ENCODE measurements around the gene DSTN.

Gene DSTN

DNA sequence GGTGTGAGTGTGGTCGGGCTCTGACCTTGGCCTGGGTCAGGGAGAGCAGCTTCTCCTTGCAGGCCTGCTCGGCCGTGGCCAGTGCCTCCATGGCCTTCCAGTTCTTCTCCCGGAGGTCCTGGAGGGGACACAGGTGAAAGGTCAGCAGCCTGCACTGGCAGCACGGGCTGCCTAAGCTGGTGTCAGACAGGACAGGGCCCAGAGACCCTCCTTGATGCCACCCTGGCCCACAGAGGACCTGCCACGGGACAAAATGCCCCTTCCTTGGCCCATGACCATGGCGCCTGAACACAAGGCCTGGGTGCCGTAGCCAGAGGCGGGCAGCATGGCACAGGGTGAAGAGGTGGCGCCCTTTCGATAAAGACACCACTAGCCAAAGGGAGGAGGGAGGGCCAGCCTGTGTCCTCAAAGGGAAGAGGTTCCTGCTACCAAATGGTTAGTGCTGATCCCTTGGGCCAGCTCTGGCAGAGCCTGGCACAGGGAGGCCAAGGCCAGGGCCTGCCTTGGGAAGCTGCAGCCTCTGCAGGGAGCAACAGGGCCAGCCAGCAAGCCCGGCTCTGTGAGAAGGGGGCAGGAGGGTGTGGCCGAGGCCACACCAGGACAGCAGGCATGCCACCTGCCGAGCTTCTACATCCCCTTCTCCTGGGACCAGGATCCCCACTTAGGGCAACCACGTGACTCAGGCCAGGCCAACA, 54.8 kb downstream of the DSTN start:
- DNase-seq (ENCODE audit: low read depth): no peak

DNA sequence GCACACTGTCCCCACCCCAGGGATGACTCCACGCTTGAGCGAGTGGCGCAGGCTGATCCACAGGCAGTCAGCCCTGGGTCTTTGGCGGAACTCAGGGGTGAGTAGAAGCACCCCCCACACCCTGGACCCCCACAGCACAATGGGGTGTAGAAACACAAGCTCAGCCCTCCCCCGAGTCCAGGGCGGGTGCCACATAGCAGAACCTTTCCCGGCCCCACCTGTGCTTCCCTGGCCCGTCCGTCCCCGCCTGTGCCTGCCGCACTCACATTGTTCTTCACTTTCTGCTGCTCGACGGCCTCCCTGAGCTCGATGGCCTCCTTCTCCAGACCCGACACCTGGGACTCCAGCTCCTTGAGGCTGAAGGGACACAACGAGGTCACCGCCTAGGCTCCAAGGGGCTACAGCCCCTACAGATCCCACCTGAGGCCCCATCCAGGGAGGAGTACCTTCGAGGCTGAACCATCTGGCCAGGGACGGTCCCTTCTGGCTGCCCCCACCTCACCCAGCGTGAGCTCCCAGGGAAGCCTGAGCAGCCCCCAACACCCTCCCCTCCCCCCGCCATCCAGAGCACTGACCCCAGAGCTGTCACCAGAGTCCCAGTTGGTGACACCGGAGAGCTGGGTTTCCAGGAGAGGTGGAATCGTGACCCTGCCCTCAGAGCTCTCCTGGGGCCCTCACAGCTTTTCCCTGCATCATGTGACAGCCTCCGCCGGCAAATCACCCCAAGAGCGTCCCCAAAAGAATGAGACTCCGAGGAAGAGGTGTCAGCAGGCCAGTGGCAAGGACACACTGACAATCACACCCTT, 55.6 kb downstream of the DSTN start:
- DNase-seq (ENCODE audit: low read depth): no peak

DNA sequence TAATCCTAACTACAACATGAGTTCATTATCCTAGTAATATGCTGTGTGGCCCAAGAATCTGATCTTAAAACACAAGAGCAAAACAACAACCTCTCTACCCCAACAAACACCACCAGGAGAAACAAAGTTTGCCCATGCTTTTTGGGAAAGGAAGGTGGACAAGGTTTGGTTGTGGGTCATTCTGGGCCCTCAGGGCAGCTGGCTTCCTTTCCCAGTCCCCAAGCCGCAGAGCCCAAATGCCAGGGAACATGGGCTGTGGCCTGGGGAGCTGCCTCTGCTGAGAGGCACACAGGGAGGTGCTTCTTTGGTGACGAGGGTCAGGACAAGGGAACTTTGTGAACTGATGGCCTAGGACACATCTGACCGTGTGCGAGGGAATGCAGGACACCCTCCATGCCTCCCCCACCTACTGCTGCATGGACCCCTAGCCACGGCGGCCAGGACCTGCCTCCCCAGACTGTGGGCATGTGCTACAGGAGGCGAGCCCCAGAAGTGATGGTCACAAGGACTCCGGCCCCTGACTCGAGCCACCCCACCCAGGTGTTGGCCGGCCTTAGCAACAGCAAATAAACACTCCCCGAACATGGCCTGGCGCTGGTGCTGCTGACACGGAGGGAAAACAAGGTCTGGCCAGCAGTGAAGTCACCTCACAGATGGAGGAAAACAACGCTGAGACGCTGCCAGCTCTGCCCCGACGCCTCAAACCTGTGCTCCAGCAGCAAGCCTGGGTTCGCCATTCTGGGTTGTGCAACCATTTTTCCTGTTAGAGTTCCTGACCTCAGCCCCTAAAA, 56.5 kb downstream of the DSTN start:
- DNase-seq (ENCODE audit: low read depth): no peak

DNA sequence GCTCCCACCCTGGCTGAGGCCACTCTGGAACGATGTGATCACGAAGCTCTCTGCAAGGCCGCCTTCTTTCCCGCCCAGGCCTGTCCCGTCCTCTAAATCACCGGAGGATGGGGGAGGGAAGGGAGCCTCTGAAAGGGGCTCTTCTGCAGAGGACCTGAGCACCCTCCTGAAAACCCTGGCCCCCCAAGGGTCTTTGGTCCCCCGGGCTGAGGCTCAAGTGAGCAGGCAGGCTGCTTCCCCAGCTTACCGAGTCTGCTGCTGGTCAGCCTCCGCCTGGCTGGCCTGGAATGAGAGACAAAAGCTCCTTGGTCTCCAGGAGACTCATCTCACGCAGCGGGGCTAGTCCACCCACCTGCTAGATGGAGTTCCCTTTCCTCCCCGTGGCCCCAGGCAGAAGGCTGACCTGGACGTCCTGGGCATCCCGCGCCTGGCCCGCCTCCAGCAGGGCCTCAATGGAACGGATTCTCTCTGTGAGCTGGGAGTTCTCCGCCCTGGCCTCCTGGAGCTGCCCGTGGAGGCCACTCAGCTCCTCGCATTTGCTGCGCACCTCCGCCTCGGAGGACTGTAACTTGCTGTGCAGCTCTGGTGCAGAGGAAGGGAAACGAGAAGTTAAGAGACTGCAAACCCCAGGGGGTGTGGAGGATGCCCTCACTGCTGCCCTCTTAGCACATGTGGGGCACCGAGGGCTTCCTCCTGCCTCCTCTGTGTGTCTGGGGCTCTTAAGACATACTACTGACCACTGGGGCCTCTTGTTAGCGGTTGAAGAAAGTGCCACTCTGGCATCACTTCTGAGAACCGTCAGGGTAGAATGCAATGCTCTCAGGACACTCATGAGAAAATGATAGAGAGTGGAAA, 57.5 kb downstream of the DSTN start:
- no peak for DNase-seq (ENCODE audit: low read depth)

DNA sequence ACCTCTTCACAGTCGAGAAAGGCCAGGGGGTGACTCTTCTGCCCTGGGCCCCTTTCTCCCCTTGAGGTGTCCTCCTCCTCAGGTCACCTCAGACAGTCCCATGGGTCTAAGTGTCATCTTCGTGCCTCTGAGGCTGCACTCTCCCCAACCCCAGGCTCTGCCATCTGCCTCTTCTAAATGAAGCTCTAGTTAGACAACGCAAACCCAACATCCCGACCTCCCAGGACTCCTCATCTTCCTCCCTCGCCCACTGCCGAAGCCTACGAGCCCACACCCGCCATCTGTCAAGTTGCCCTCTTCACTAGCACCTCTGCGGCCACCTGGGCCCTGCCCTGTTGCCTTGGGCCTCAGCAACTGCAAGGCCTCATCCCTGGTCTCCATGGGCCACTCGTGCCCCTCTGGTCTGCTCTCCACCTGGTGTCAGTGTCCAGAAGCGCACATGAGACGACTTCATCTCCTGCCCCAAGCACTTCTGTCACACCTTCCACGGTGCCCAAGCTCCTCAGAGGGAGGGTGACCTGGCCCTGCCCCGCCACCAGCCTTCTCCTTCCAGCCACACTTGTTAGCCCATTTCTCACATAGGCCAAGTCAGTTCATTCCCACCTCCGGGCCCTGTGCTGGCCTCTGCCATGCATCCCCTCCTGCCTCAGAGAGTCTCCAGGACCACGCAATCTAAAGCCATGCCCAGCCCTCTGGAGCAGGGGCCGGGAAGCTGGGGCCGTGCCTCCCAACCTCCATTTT, 58.4 kb downstream of the DSTN start:
- no peak for DNase-seq (ENCODE audit: low read depth)

DNA sequence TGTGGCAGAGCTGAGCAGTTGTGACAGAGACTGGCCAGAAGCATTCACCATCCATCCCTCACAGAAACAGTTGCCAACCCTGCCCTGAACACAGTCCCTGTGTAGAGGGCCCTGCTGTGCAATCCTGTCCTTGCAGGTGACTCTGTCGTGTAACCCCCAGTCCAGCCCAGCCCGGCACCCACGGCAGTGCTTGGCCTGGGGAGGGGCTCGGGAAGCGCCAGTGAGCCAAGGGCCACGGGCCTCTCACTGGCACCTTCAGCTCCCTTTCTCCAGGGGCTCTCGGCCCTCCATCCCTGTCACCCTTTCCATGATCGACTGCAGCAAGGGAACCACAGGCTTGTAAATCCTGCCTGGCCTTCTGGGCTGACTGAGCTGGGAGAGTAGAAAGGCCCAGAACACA, 59.1 kb downstream of the DSTN start:
- no peak for DNase-seq (ENCODE audit: low read depth)

DNA sequence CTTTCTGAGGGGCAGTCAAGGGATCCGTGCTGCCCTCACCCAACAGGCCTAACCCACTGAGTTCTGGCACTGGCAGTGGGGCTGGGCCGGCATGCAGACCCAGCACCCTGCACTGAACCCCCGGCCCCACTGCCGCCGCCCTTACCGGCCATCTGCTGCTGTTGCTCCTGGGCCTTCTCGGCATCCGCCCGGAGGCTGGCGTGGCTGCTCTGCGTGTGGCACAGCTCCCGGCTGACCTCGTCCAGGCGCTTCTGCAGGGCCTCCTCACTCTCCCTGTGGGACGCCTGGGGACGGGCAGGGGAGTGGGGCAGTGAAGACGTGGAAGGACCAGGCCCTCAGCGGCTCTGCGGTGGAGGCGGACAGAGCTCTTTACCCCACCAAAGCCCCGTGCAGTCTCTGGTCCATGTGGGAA, 59.8 kb downstream of the DSTN start:
- DNase-seq (ENCODE audit: low read depth): no peak

DNA sequence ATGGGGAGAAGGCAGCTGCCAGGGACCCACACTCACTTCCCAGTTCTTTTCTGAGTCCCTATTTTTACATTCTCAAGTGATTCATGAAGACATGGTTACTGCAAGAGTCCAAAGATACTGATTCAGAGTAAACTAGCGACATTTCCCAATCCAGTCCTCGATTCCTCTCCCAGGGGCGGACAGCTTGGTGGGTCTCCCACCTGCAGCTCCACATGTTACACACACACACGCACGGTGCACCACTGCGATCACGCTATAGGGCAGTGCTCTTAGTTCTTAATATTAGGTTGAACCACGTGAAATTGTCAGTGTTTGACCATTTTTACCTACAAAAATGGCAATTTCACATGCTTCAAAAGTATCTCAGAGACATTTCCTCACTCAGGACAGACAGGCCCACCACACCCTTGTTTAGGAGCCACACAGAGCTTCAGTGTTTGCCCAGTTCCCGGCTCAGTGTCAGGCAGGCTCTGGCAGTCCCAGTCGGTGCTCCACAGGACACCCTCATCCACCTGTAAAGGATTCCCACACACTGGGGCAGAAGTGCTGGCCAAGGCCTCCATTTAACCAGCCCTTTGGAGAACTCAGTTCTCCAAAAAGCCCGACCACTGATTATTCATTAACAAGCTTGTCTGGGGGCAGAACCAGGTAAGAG, 60.4 kb downstream of the DSTN start:
- no peak for DNase-seq (ENCODE audit: low read depth)

DNA sequence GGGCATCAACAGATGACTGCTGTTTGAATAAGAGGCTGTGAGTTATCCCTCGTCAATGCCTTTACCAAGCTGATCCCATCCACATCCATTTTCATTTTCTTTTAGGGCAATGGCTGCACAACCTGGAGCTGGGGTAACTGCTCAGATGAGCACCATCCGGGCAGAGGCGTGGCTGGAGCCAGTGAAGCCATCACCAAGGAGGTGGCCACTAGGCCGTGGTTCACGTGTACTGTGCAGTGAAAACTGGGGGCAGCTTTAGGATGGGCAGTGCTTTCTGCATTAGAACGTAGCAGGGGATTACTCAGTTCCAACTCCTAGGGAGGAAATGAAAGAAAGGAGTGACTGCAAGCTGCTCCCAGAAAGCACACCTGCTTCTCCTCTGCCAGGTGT, 60.9 kb downstream of the DSTN start:
- DNase-seq (ENCODE audit: low read depth): no peak

DNA sequence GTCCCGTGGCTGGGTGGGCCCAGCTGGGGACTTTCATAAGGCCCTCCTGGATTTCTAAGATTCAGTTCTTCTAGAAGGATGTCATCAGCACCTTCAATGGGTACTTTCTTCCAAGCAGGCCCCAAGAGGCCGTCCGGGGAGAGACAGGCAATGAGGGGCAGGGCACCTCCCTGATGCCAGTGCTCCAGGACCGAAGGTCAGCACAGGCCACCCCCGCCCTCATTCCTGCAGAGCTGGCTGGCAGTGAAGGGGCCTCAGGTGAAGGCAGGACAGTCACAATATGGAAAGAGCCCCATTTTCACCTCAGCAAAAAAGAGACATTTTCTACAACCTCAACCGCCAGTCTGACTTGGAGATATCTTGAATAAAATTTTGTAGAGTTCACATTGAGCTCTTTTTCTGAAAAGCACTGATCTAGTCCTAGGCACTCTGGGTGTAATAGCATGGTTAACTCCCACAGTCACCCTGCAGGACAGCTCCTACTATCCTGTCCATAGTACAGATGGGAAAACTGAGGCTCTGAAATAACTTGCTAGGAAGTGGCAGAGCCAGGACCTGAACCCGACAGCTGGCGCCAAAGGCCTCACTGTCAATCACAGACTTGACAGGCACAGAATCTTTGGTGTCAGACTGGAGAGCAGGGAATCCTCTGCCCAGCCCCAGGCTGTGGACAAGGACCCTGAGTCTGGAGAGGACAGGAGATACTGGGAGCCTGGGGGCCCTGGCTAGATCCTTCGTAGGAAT, 61.9 kb downstream of the DSTN start:
- DNase-seq (ENCODE audit: low read depth): no peak

DNA sequence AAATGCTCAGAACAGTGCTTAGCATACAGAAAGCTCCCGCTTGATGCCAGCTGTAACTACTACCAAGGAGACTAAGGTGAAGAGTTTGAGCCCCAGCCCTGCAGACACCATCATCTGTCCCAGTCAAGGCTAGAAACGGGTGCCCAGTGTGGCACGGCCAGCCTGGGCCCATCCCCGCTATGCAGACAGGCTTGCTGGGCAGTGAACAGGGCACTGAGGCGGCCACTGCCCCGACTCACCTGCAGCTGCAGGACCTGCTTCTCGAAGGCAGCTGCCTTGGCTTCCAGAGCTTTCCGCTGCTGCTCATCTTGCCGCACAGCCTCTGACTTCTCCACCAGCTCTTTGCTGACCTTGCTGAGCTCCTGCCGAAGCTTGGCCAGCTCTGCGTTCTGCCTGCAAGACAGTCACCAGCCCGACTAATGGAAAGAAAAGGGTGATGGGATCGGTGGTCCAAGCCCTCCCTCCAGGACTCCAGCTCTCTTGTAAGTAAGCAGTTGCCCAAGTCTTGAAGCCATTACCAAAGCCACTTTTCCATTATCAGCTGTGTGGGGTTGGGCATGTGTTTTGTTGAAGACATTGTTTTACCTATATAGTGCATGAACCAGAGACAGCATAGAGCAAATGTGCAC, 63.5 kb downstream of the DSTN start:
- DNase-seq (ENCODE audit: low read depth): no peak

DNA sequence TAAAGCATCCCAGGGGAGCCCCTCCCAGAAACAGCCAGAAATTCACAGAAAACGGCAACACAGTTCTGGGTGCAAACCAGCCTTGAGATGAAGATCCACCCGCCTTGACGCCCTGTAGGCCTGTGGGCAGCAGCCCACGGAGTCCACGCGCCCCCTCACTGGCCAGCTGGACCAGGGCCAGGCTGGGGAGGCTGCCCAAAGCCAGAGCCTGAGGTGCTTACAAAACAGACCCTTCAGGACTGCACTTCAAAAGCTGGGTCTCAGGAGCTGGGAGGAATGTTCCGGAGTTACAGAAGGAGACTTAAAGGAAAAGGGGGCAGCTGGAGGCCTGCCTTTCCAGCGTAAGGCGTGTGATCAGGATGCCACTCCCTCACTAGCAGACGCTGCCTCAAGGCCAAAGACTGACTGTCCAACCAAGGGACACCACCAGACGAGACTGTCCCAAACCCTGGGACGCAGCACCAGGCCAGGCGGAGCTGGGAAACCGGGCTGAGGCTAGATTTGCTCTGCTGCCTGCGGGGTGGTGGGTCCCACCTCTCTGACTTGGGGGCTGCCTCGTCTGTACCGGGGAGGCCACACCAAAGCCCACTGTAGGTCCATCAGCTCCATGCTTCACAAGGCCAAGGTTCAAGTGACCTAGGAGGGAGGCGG, 64.1 kb downstream of the DSTN start:
- no peak for DNase-seq (ENCODE audit: low read depth)

DNA sequence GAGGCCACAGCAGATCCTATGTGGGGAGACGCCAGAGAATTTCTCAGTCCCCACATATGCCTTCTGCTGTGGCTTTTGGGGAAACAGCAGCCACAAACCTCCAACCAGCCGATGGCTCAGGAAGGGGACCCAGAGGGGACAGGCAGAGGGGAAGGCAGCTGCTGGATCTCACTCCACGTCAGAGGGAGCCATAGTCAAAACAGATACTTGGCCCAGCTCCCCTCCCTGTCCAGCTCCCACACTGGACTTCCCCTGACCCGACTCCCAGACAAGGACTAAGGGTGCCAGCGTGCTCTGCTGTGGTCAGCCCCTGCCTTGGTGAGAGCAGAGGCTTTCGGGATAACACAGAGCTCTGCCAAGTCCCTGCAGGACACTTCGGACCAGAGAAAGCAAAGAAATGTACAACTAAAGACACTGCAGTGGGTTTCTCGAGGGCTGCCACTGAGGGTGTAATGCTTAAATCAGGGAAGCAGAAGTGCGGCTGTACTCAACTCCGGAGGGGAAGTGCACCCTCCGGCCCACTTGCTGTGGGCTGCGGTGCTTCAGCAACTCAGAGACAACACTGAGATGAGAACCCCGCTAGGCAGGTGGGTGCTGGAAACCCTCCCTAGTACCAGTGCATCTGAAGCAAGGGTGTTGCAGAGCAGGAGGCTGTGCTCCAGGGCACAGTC, 64.9 kb downstream of the DSTN start:
- DNase-seq (ENCODE audit: low read depth): no peak

DNA sequence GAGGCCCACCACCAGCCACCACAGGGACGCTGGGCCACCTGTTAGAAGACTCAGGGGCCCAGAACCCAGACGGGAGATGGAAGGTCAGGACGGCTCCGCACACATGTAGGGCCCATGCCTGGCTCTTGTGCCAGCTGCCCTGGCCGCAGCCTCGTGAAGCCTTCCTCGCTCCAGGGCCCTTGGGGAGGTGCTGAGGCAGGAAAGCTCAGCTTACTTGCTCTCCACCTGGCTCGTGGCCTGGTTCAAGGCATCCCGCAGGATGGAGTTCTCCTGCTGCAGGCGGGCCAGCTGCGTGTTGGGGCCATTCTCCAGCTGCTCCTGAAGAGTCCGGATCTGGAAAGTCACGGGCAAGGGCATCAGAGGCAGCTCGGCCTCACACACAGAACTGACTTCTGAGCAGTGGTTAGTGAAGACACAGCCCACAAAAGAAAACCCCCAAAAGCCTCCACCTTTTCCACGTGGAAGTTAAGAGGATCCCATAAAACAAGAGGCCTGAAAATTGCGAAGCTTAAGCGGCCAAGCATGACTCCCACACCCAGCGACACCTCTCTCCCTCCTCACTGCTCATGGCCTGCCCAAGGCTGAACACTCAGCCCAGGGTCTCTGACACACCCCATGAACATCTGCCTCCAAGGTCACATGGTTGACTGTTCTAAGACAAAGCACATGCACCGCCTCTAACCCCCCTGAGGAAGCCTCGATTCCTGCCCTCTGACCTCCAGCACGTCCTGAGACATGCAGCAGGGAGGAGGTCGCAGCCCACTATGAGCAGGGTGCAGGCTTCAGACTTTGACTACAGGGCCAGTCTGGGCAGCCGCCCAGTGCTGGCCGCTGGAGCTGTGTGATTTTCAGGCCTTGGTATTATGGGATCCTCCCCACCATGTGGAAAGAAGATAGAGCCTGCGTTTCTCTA, 65.7 kb downstream of the DSTN start:
- DNase-seq (ENCODE audit: low read depth): no peak

DNA sequence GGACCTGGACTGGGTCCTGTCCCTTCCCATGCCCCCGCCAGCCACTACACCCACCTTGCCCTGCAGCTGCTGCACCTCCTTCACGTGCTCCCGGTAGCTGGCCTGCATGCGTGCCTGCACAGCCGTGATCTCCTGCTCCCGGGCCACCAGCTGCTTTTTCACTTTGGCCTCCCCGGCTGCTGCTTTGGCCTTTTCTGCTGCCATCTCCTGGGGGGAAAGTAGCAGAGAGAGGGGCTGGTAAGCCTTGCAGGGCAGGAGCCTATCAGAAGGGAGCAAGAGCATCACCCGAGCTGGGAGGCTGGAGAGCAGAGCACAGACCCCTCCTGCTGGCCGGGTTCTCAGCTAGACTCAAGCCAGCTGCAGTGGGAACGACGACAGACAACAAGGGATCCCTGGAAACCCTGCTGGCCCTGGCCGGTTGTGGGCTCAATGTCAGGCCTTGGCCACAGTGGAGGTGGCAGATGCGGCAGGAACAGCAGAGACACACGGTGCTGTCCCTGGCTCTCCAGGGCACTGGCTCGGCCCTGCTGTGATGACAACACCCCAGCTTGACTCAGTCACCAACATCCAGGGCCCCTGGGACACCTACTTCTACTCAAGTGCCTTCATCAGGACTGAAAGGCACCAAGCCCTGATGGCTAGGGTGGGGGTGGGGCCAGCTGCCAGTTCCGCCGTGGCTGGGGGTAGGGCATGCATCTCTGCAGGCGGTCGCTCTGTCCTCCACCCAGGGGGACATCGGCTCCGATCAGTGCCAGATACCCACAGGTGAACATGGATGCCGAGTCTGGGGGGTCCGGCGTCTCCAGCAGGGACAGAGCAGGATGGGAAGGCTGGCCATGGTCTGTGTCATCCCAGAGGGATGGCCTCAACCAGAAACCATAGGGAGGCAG, 66.9 kb downstream of the DSTN start:
- no peak for DNase-seq (ENCODE audit: low read depth)

DNA sequence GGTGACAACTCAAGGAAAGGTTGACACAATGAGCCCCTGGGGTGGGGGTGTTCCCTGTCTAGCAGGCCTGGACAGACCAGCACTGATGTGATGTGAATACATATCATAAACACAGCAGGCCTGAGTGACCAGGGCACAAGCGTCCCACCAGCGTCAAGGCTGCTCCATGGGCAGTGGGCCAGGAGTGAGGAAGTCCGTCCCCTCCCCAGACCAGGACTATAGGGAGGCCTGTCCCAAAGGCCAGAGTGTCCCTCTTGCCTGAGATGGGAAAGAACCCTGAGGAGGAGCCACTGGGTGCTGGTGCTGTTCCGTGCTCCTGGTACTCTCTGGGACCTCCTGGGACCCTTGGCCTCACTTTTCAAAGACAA, 67.5 kb downstream of the DSTN start:
- DNase-seq (ENCODE audit: low read depth): no peak

All from stimulated activated CD8-positive, alpha-beta memory T cell treated with anti-CD3 and anti-CD28 coated beads, Interleukin-12 subunit alpha, Interleukin-12 subunit beta, amount 100 ng/mL, for 1 hour (primary cell).